Spleen (tissue), 7 donors: ENCODE measurements around the gene SLC39A5.

Source experiments
- CTCF ChIP-seq, 11 experiments: fragments of 200-600 bp in 7 of 11; fragments of 450-650 bp in 4 of 11; sonication (generic) in 4 of 11; IDR thresholded peaks in 8 of 11; conservative IDR thresholded peaks in 3 of 11; 1 replicate in 7 of 11; 2 replicates in 4 of 11; pipeline versions ENCODE4 v1.4.0 to v1.8.0; 2016 to 2021; ENCODE audit warnings: antibody characterized with exemption in 11 of 11, inconsistent platforms in 4 of 11, mild to moderate bottlenecking in 1 of 11
- POLR2AphosphoS5 ChIP-seq, 3 donors: sonication (generic); formaldehyde crosslinking; IDR thresholded peaks; one replicate each; pipeline ENCODE4 v1.5.1; 2017; ENCODE audit warnings: antibody characterized with exemption in 3 of 3
- donor health status: DM: no; HTN: no; CAD: no; lungs with moderate emphysema.
- donor health status: DM: no; HTN: no; CAD: no.
- donor health status: DM: no; HTN: no; CAD: no.

GRCh38 chr12:56193025-56193578, 36.7 kb upstream of the SLC39A5 start:
- peak; percentile 50 to 92 (median 82) for TF ChIP-seq CTCF (IDR thresholded peaks at IDR 0.05 in 8 of 11, conservative IDR thresholded peaks at IDR 0.05 in 3 of 11)
- no peak for TF ChIP-seq POLR2AphosphoS5 (IDR thresholded peaks at IDR 0.05)
